Measurements from ENCODE around the gene CYTH4. TPM values are rescaled to one million over a fixed set of nuclear protein-coding genes. Genes with fewer than 3 reads are reported as not detected.
A peak's percentile ranks its signal among the peaks of the same experiment; 100 is the strongest.

Gene CYTH4
- total and polyA plus RNA-seq, 2 experiments from 2014 or later = not detected

DNA sequence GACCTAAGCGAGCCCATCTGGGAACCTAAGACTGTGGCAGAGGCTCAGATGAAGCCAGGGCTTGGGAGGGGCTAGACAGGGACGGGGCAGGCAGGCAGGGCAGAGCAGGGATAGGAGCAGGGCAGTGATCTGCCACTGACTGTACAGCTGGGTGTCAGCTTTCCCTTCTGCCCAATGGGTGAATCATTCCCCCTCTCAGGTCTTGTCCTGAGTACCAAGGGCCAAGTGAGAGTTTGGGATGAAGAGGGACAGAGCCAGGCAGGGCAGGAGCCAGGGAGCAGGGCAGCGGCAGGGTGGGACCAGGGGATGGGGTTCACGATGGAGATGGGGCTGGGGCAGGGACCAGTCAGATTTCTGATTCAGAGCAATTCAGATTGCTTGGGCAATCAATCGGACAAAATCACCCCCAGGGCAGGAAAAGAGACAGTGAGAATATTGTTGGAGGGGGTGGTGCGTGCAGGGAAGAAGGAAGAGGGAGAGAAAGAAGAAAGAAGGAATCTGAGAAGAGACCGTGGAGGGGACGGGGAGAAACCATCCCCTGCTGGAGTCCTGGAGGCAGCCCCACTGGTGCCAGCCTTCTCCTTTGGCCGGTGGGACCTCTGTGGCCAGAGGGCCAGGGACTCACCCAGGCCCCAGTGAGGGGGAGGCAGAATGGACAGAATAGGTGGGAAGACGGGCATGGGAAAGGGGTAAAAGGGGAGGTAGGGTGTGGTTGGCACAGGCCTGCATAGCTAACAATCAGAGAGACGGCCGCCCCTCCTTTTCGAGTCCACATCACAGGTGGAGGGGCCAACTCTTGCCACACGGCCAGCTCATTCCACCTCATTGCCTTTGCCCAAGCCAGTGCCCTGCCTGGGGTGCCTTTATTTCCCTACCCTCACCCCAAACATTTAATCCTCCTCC, 47.2 kb downstream of the CYTH4 start (continued):
- TF ChIP-seq, protein P1, sequence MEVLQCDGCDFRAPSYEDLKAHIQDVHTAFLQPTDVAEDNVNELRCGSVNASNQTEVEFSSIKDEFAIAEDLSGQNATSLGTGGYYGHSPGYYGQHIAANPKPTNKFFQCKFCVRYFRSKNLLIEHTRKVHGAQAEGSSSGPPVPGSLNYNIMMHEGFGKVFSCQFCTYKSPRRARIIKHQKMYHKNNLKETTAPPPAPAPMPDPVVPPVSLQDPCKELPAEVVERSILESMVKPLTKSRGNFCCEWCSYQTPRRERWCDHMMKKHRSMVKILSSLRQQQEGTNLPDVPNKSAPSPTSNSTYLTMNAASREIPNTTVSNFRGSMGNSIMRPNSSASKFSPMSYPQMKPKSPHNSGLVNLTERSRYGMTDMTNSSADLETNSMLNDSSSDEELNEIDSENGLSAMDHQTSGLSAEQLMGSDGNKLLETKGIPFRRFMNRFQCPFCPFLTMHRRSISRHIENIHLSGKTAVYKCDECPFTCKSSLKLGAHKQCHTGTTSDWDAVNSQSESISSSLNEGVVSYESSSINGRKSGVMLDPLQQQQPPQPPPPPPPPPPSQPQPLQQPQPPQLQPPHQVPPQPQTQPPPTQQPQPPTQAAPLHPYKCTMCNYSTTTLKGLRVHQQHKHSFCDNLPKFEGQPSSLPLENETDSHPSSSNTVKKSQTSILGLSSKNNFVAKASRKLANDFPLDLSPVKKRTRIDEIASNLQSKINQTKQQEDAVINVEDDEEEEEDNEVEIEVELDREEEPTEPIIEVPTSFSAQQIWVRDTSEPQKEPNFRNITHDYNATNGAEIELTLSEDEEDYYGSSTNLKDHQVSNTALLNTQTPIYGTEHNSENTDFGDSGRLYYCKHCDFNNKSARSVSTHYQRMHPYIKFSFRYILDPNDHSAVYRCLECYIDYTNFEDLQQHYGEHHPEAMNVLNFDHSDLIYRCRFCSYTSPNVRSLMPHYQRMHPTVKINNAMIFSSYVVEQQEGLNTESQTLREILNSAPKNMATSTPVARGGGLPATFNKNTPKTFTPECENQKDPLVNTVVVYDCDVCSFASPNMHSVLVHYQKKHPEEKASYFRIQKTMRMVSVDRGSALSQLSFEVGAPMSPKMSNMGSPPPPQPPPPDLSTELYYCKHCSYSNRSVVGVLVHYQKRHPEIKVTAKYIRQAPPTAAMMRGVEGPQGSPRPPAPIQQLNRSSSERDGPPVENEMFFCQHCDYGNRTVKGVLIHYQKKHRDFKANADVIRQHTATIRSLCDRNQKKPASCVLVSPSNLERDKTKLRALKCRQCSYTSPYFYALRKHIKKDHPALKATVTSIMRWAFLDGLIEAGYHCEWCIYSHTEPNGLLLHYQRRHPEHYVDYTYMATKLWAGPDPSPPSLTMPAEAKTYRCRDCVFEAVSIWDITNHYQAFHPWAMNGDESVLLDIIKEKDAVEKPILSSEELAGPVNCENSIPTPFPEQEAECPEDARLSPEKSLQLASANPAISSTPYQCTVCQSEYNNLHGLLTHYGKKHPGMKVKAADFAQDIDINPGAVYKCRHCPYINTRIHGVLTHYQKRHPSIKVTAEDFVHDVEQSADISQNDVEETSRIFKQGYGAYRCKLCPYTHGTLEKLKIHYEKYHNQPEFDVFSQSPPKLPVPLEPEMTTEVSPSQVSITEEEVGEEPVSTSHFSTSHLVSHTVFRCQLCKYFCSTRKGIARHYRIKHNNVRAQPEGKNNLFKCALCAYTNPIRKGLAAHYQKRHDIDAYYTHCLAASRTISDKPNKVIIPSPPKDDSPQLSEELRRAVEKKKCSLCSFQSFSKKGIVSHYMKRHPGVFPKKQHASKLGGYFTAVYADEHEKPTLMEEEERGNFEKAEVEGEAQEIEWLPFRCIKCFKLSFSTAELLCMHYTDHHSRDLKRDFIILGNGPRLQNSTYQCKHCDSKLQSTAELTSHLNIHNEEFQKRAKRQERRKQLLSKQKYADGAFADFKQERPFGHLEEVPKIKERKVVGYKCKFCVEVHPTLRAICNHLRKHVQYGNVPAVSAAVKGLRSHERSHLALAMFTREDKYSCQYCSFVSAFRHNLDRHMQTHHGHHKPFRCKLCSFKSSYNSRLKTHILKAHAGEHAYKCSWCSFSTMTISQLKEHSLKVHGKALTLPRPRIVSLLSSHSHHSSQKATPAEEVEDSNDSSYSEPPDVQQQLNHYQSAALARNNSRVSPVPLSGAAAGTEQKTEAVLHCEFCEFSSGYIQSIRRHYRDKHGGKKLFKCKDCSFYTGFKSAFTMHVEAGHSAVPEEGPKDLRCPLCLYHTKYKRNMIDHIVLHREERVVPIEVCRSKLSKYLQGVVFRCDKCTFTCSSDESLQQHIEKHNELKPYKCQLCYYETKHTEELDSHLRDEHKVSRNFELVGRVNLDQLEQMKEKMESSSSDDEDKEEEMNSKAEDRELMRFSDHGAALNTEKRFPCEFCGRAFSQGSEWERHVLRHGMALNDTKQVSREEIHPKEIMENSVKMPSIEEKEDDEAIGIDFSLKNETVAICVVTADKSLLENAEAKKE (CRISPR knock-in tag; IDR thresholded peaks at IDR 0.05) = no peak

DNA sequence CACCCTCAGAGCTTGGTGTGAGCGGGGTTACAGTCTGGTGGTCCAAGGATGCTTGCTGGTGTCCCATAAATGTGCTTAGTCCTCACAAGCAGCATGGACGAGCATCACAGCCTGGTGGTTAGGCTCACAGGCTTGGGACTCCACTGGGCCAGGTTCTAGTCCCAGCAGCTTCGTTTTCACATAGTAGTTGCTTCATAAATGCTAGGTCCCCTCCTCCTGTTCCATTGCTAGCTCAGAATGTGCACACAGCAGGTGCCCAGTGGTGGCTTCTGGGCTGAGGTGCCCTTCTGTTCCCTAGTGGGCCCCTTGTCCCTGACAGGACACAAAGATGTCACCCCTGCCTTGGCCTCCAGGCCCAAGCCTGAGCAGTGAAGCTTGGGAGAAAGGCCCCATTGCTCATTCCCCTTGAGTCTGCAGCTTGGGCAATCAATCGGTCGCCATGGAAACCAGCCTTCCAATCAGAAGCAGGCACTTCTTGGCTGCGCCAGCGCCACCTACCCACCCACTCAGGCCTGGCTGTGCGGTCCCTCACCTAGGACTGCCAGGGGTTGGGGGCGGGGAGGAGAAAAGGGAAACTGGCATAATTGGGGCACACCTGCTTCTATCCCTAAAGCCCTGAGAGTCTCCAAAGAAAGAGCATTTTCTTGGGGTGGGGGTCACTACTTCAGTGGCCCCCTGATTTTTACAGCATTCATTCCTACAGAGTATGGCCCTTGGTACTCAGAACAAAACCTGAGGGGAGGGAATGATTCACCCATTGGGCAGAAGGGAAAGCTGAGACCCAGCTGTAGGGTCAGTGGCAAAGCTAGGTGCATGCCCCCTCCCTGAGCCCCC, 48.1 kb downstream of the CYTH4 start:
- Mint-ChIP-seq H3K27ac (no peak overlapping the region), H3K36me3 (ENCODE audit: low read depth) (no peaks in the 10 kb centered on the region), H3K4me1 (peaks cover 24% of the 10 kb centered on the region), H3K9me3 (no peaks in the 10 kb centered on the region), H3K27me3 (ENCODE audit: insufficient read depth, low read depth, poor library complexity) (peaks cover 57% of the 10 kb centered on the region), H3K4me3 (no peak overlapping the region)
- H4K20me1 ChIP-seq (replicated peaks; ENCODE audit: insufficient read depth) = no peaks in the 10 kb centered on the region
- H3K9me2 ChIP-seq (ENCODE audit: insufficient read depth) = no peaks in the 10 kb centered on the region
- H3K79me2 ChIP-seq (replicated peaks; ENCODE audit: insufficient read depth) = no peaks in the 10 kb centered on the region
- H3K4me1 ChIP-seq (ENCODE audit: insufficient read depth) = peaks cover 17% of the 10 kb centered on the region; the same call in 1 of the 2 replicates
- H3K27me3 ChIP-seq (ENCODE audit: insufficient read depth) = peaks cover 38% of the 10 kb centered on the region
- peak; percentile 73 for ATAC-seq
- DNase-seq (ENCODE audit: low spot score) = peak; percentile 97
- TF ChIP-seq, protein P2, sequence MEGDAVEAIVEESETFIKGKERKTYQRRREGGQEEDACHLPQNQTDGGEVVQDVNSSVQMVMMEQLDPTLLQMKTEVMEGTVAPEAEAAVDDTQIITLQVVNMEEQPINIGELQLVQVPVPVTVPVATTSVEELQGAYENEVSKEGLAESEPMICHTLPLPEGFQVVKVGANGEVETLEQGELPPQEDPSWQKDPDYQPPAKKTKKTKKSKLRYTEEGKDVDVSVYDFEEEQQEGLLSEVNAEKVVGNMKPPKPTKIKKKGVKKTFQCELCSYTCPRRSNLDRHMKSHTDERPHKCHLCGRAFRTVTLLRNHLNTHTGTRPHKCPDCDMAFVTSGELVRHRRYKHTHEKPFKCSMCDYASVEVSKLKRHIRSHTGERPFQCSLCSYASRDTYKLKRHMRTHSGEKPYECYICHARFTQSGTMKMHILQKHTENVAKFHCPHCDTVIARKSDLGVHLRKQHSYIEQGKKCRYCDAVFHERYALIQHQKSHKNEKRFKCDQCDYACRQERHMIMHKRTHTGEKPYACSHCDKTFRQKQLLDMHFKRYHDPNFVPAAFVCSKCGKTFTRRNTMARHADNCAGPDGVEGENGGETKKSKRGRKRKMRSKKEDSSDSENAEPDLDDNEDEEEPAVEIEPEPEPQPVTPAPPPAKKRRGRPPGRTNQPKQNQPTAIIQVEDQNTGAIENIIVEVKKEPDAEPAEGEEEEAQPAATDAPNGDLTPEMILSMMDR (conservative IDR thresholded peaks at IDR 0.05; ENCODE audit: low read depth in 2 of 2) = peak; percentile 49 to 70
- TF ChIP-seq POLR2AphosphoS5 (IDR thresholded peaks at IDR 0.05; ENCODE audit: low read depth) = no peak
- no peak for TF ChIP-seq ZNF114 (CRISPR knock-in tag; IDR thresholded peaks at IDR 0.05)
- TF ChIP-seq STAT1 (IDR thresholded peaks at IDR 0.05; ENCODE audit: unreplicated experiment) = no peak
- no peak for TF ChIP-seq NANOG (IDR thresholded peaks at IDR 0.05; ENCODE audit: borderline replicate concordance)
- no peak for TF ChIP-seq JUNB (IDR thresholded peaks at IDR 0.05; ENCODE audit: unreplicated experiment)
- 0 out of 2 replicates have a peak, but pooled peaks cover 3% of the 10 kb centered on the region for H3F3A ChIP-seq (replicated peaks; ENCODE audit: low read depth)
- no peak overlapping the region for H3K27ac ChIP-seq (ENCODE audit: low read depth)
- H3K4me2 ChIP-seq = no peak overlapping the region
- H3K4me3 ChIP-seq = no peak overlapping the region
- H3K36me3 ChIP-seq (ENCODE audit: insufficient read depth) = no peaks in the 10 kb centered on the region
- no peak overlapping the region for H2AFZ ChIP-seq

Data from GM23338 (cell line).